Neural progenitor cell (in vitro differentiated cells): ENCODE results near the gene SLX4.

ENCODE experiments used
- EZH2 ChIP-seq: fragments of 200-600 bp; sonication (generic); IDR thresholded peaks from 2 replicates; pipeline ENCODE4 v1.6.1; 2017; ENCODE audit warnings: antibody characterized with exemption, mild to moderate bottlenecking, moderate library complexity
- TF ChIP-seq, protein P1 (sequence below): fragments of 200-600 bp; sonication (generic); IDR thresholded peaks from 2 replicates; pipeline ENCODE4 v1.5.1; 2017; ENCODE audit warnings: antibody characterized with exemption, mild to moderate bottlenecking

DNA sequence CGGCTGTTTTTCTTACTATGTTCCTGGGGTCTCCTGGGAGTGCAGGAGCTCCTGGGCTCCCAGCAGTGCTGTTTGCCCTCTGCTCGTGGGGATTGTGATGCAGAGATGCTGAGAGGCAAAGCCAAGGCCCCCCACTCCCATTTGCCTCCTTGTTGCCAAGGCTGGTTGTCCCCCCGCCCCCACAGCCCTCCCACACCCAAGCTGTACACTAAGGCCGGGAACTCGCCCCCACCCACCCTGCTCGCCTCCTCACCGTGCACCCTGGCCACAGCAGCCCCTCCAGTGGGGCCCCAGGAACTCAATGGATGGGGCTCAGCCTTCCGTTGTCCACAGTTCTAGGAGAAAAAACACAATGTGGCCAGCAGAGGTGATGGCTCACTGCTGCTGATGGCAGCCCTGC lies 44.4 kb downstream of the SLX4 start:
- TF ChIP-seq EZH2, result no peak
- TF ChIP-seq, protein P1, sequence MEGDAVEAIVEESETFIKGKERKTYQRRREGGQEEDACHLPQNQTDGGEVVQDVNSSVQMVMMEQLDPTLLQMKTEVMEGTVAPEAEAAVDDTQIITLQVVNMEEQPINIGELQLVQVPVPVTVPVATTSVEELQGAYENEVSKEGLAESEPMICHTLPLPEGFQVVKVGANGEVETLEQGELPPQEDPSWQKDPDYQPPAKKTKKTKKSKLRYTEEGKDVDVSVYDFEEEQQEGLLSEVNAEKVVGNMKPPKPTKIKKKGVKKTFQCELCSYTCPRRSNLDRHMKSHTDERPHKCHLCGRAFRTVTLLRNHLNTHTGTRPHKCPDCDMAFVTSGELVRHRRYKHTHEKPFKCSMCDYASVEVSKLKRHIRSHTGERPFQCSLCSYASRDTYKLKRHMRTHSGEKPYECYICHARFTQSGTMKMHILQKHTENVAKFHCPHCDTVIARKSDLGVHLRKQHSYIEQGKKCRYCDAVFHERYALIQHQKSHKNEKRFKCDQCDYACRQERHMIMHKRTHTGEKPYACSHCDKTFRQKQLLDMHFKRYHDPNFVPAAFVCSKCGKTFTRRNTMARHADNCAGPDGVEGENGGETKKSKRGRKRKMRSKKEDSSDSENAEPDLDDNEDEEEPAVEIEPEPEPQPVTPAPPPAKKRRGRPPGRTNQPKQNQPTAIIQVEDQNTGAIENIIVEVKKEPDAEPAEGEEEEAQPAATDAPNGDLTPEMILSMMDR, result no peak
